ENCODE results near the gene ABCG2.

ABCG2 gene

GRCh38 chr4:88144866-88145300 is 13.6 kb downstream of the ABCG2 start:
- ChIA-PET CTCF (no interaction called here), POLR2A (no interaction called here)
- no peaks in the 10 kb centered on the region for H3K36me3 ChIP-seq (ENCODE audit: control insufficient read depth in 2 of 2, insufficient read depth in 1 of 2, low read length in 2 of 2)
- H3K27ac ChIP-seq (ENCODE audit: extremely low read depth, low read depth, low read length): no peak overlapping the region
- H3K4me1 ChIP-seq (ENCODE audit: control insufficient read depth, insufficient read depth, low read length): peaks cover 8% of the 10 kb centered on the region
- H3K4me3 ChIP-seq (ENCODE audit: low read depth, low read length): no peak overlapping the region
- no peaks in the 10 kb centered on the region for H3K9me3 ChIP-seq (ENCODE audit: control insufficient read depth, insufficient read depth, low read depth, low read length)
- TF ChIP-seq ZNF548 (tag by site-specific recombination; IDR thresholded peaks at IDR 0.05) (no peak), PRDM10 (tag by site-specific recombination; IDR thresholded peaks at IDR 0.05) (peak; percentile 53), ZNF580 (tag by site-specific recombination; IDR thresholded peaks at IDR 0.05) (no peak), GLI4 (tag by site-specific recombination; IDR thresholded peaks at IDR 0.05) (no peak), ZBTB7A (tag by site-specific recombination; IDR thresholded peaks at IDR 0.05; ENCODE audit: low read depth) (no peak), ZXDB (tag by site-specific recombination; IDR thresholded peaks at IDR 0.05) (peak; percentile 50; the same call in 1 of the 2 replicates), ZNF148 (tag by site-specific recombination; IDR thresholded peaks at IDR 0.05; ENCODE audit: borderline replicate concordance) (no peak), ZBTB26 (tag by site-specific recombination; optimal IDR thresholded peaks at IDR 0.05) (no peak), SP7 (tag by site-specific recombination; IDR thresholded peaks at IDR 0.05) (peak; percentile 19; the same call in 1 of the 2 replicates), ZNF10 (tag by site-specific recombination; IDR thresholded peaks at IDR 0.05) (peak; percentile 53; the same call in 1 of the 2 replicates), ZSCAN23 (tag by site-specific recombination; IDR thresholded peaks at IDR 0.05) (0 out of 2 replicates have a peak, but pooled peaks have one; percentile 21), PRDM2 (tag by site-specific recombination; IDR thresholded peaks at IDR 0.05; ENCODE audit: borderline replicate concordance) (no peak), FEZF1 (tag by site-specific recombination; IDR thresholded peaks at IDR 0.05) (peak; percentile 83), ZNF221 (tag by site-specific recombination; IDR thresholded peaks at IDR 0.05; ENCODE audit: borderline replicate concordance) (no peak), ZNF423 (tag by site-specific recombination; IDR thresholded peaks at IDR 0.05) (no peak), ZNF292 (tag by site-specific recombination; IDR thresholded peaks at IDR 0.05; ENCODE audit: borderline replicate concordance, low read depth) (no peak), ZNF670 (tag by site-specific recombination; IDR thresholded peaks at IDR 0.05; ENCODE audit: low read depth) (no peak), ZNF645 (tag by site-specific recombination; IDR thresholded peaks at IDR 0.05) (no peak), ZNF629 (tag by site-specific recombination; IDR thresholded peaks at IDR 0.05) (peak; percentile 87), PRDM6 (tag by site-specific recombination; IDR thresholded peaks at IDR 0.05) (peak; percentile 45), HOXC10 (CRISPR knock-in tag; IDR thresholded peaks at IDR 0.05) (no peak), KLF8 (tag by site-specific recombination; IDR thresholded peaks at IDR 0.05) (0 out of 2 replicates have a peak, but pooled peaks have one; percentile 34)
